Gastroesophageal sphincter (tissue), 4 donors: ENCODE data around the gene CKMT1A. TPM values are rescaled to one million over a fixed set of nuclear protein-coding genes. Genes with fewer than 3 reads are reported as not detected.
"Not testable (repeated sequence)": the region's sequence is repeated elsewhere in the genome, so short reads cannot be mapped to it uniquely, and the experiment has no call there.

ENCODE experiments used
- ATAC-seq: fragments of 150-250 bp; one replicate; pipeline ENCODE4 v1.9.1; 2016; ENCODE audit warnings: mild to moderate bottlenecking, moderate library complexity
- H3K27ac ChIP-seq, 4 donors: fragments of 200-600 bp; sonication (generic) in 3 of 4; 1 replicate in 3 of 4; 2 replicates in 1 of 4; pipeline ENCODE4 v1.5.1; 2016 to 2019
- H3K27me3 ChIP-seq: fragments of 200-600 bp; sonication (generic); one replicate; pipeline ENCODE4 v1.5.1; 2019
- H3K36me3 ChIP-seq, 2 donors: fragments of 200-600 bp; sonication (generic); one replicate each; pipeline ENCODE4 v1.5.1; 2019; ENCODE audit warnings: control low read depth in 1 of 2
- H3K4me1 ChIP-seq, 3 donors: fragments of 200-600 bp; sonication (generic); 1 replicate in 2 of 3; 2 replicates in 1 of 3; pipeline ENCODE4 v1.5.1; 2016 to 2019; ENCODE audit warnings: control low read depth in 2 of 3
- H3K4me3 ChIP-seq, 2 donors: fragments of 200-600 bp; sonication (generic); one replicate each; pipeline ENCODE4 v1.5.1; 2019; ENCODE audit warnings: mild to moderate bottlenecking in 1 of 2, moderate library complexity in 1 of 2
- H3K9me3 ChIP-seq, 3 donors: fragments of 200-600 bp; sonication (generic); one replicate each; pipeline ENCODE4 v1.5.1; 2017 to 2019; ENCODE audit warnings: control low read depth in 2 of 3
- CTCF ChIP-seq, 4 experiments: fragments of 200-600 bp in 2 of 4; fragments of 450-650 bp in 2 of 4; sonication (generic) in 1 of 4; IDR thresholded peaks; one replicate each; pipeline ENCODE4 v1.5.1; 2017 to 2019; ENCODE audit warnings: antibody characterized with exemption in 4 of 4, mild to moderate bottlenecking in 2 of 4, moderate library complexity in 2 of 4
- EP300 ChIP-seq: sonication (generic); formaldehyde crosslinking; IDR thresholded peaks from one replicate; pipeline ENCODE4 v1.6.1; 2017; ENCODE audit warnings: antibody characterized with exemption, mild to moderate bottlenecking
- POLR2A ChIP-seq, 2 donors: fragments of 450-650 bp; IDR thresholded peaks; one replicate each; pipeline ENCODE4 v1.6.1; 2017; ENCODE audit warnings: antibody characterized with exemption in 2 of 2, mild to moderate bottlenecking in 2 of 2, moderate library complexity in 1 of 2
- POLR2AphosphoS5 ChIP-seq: sonication (generic); formaldehyde crosslinking; IDR thresholded peaks from one replicate; pipeline ENCODE4 v1.6.1; 2017; ENCODE audit warnings: antibody characterized with exemption
- WGBS, 2 donors: methylation state at CpG; one replicate each; pipeline ENCODE4 v1.1.5; 2018; ENCODE audit warnings: low coverage in 1 of 2; 5-methylcytosine and 5-hydroxymethylcytosine counted together
- small RNA-seq, 4 donors: library from RNA; depleted of rRNA; stranded (forward); fragments of <200 nt; gene quantifications; one replicate each; pipeline ENCODE3, GENCODE V24; 2016
- total RNA-seq, 4 donors: library from RNA; depleted of rRNA; stranded (reverse); fragments of >200 nt; gene quantifications; one replicate each; pipeline ENCODE4 v1.1.0, GENCODE V29; 2016

Gene CKMT1A
- total RNA-seq, 4 donors from 2014 or later = 0.40 to 0.62 TPM; not detected in 2

- WGBS, 2 donors = no CpG with 5 or more reads among the region's 84 CpGs
- not testable (repeated sequence) for H3K27me3 ChIP-seq, H3K36me3 ChIP-seq, H3K9me3 ChIP-seq
- Histone ChIP-seq H3K27ac (peak within 1 kb of the TSS; percentile 95 to 97 (median 95)), H3K4me3 (peak within 1 kb of the TSS; percentile 76 to 78), H3K4me1 (peaks cover 0 to 46% (median 21%) of the 10 kb centered on the region in 3 donors)
- TF ChIP-seq POLR2A (IDR thresholded peaks at IDR 0.05) (peak; percentile 97), POLR2AphosphoS5 (peak; percentile 88), CTCF (IDR thresholded peaks at IDR 0.05) (peak in 3 of 4 experiments; percentile 21 to 54 (median 45))
- peak; percentile 99 for ATAC-seq
Measured at GRCh38 chr15:43746245-43746902, 52.7 kb downstream of the CKMT1A start, which contains the start of gene PDIA3. PDIA3 (plus strand) TSS chr15:43746438; CDS start chr15:43746540, 102 bp downstream.

- Histone ChIP-seq H3K27ac (peak overlapping the region; percentile 95 to 97 (median 95)), H3K4me1 (peaks cover 0 to 52% (median 21%) of the 10 kb centered on the region in 3 donors), H3K4me3 (peak overlapping the region; percentile 76 to 78)
- H3K9me3 ChIP-seq, H3K27me3 ChIP-seq, ATAC-seq, H3K36me3 ChIP-seq: not testable (repeated sequence)
- WGBS, 2 donors = 0 to 2% methylated on average over 2 to 6 of the region's 12 CpGs
Measured at GRCh38 chr15:43746903-43747309, 53.2 kb downstream of the CKMT1A start.

GRCh38 chr15:43748376-43748775, 54.7 kb downstream of the CKMT1A start:
- H3K27me3 ChIP-seq = no peaks in the 10 kb centered on the region
- peak overlapping the region in 1 of 2 donors; percentile 76 for H3K4me3 ChIP-seq
- H3K9me3 ChIP-seq = no peaks in the 10 kb centered on the region
- no peak for ATAC-seq
- WGBS, 2 donors = 42 to 50% methylated on average over 3 of the region's 3 CpGs
- peaks cover 0 to 65% (median 21%) of the 10 kb centered on the region in 3 donors for H3K4me1 ChIP-seq
- peaks cover 0 to 11% of the 10 kb centered on the region in 2 donors for H3K36me3 ChIP-seq
- no peak for TF ChIP-seq CTCF (IDR thresholded peaks at IDR 0.05)
- TF ChIP-seq POLR2A (IDR thresholded peaks at IDR 0.05) = no peak
- no peak for TF ChIP-seq EP300
- TF ChIP-seq POLR2AphosphoS5 = no peak
- peak overlapping the region in 1 of 4 donors; percentile 19 for H3K27ac ChIP-seq

Small RNA genes within 50 kb of the gene (small RNA-seq; reads per million reads assigned to genes)
- gene PDIA3P2 (0 reads per million in 4 donors), gene RNU6-353P (0 reads per million in 4 donors), gene RNU6-354P (0 reads per million in 4 donors)

Other genes starting within 250 kb of the CKMT1A start
- 10 to 100 TPM; 21.8 to 40.2 (median 33.5) TPM for gene TP53BP1, start 200.7 kb upstream of the CKMT1A start, total RNA-seq
- gene MAP1A, start 176.3 kb upstream of the CKMT1A start, total RNA-seq = 10 to 100 TPM; 28.9 to 59.1 (median 35.1) TPM
- 10 to 100 TPM; 16.7 to 44.7 (median 22.1) TPM for gene PPIP5K1, start 103.7 kb upstream of the CKMT1A start, total RNA-seq
- 1 to 10 TPM in 2 of 4 donors, not detected in 2; 6.4 to 7.8 TPM for gene CKMT1B, start 99.8 kb upstream of the CKMT1A start, total RNA-seq
- under 1 TPM in 1 of 4 donors, not detected in 3; 0.40 TPM for gene STRC, start 75.1 kb upstream of the CKMT1A start, total RNA-seq
- gene CATSPER2, start 45.0 kb upstream of the CKMT1A start, total RNA-seq = 1 to 10 TPM in 3 of 4 donors, under 1 TPM in 1; 0.15 to 3.1 (median 2.1) TPM
- gene PDIA3, start 52.6 kb downstream of the CKMT1A start, total RNA-seq = 100 to 1,000 TPM in 3 of 4 donors, 10 to 100 TPM in 1; 85.3 to 141 (median 113) TPM
- gene ELL3, start 83.1 kb downstream of the CKMT1A start, total RNA-seq = 1 to 10 TPM; 5.1 to 6.6 (median 5.8) TPM
- gene SERF2, start 98.5 kb downstream of the CKMT1A start, total RNA-seq = 100 to 1,000 TPM; 518 to 789 (median 702) TPM
- gene SERINC4, start 106.4 kb downstream of the CKMT1A start, total RNA-seq = under 1 TPM in 1 of 4 donors, not detected in 3; 0.39 TPM
- gene HYPK, start 106.7 kb downstream of the CKMT1A start, total RNA-seq = 1 to 10 TPM; 3.7 to 8.4 (median 7.7) TPM
- 10 to 100 TPM; 16.5 to 27.2 (median 19.7) TPM for gene MFAP1, start 130.8 kb downstream of the CKMT1A start, total RNA-seq
- gene WDR76, start 133.1 kb downstream of the CKMT1A start, total RNA-seq = 10 to 100 TPM in 2 of 4 donors, 1 to 10 TPM in 2; 6.4 to 11.4 (median 10.1) TPM